Neural cell (in vitro differentiated cells): ENCODE measurements around the gene FAS. TPM values are rescaled to one million over a fixed set of nuclear protein-coding genes. Genes with fewer than 3 reads are reported as not detected.

Source experiments
- H2AFZ ChIP-seq: fragments of 200-600, 300-800 bp; sonication (generic), shearing (Covaris generic); 2 replicates; pipeline ENCODE4 v1.6.0; 2014; ENCODE audit warnings: low read depth, mild to moderate bottlenecking, antibody characterized with exemption, low read length, moderate library complexity
- H3F3A ChIP-seq: fragments of 200-600 bp; shearing (Covaris generic); 2 replicates; pipeline ENCODE4 v1.6.1; 2016; ENCODE audit warnings: mild to moderate bottlenecking, moderate library complexity, mixed read lengths, antibody characterized with exemption, low read length; ENCODE audit not compliant: insufficient read depth, poor library complexity, severe bottlenecking
- H3K27ac ChIP-seq: fragments of 200-600, 300-800 bp; sonication (generic), shearing (Covaris generic); 2 replicates; pipeline ENCODE4 v1.5.1; 2014; ENCODE audit warnings: mild to moderate bottlenecking, low read length, moderate library complexity
- H3K27me3 ChIP-seq: fragments of 300-800, 200-600 bp; sonication (generic), shearing (Covaris generic); 2 replicates; pipeline ENCODE4 v1.6.0; 2014; ENCODE audit warnings: mild to moderate bottlenecking, low read depth, low read length, moderate library complexity; ENCODE audit not compliant: insufficient read depth
- H3K36me3 ChIP-seq: fragments of 300-800, 200-600 bp; sonication (generic), shearing (Covaris generic); 2 replicates; pipeline ENCODE4 v1.5.1; 2014; ENCODE audit warnings: mild to moderate bottlenecking, antibody characterized with exemption, low read length, moderate library complexity; ENCODE audit not compliant: insufficient read depth
- H3K4me2 ChIP-seq: fragments of 300-800, 200-600 bp; sonication (generic), shearing (Covaris generic); 2 replicates; pipeline ENCODE4 v1.6.0; 2014; ENCODE audit warnings: mild to moderate bottlenecking, low read length
- H3K4me3 ChIP-seq: fragments of 300-800, 200-600 bp; sonication (generic), shearing (Covaris generic); 2 replicates; pipeline ENCODE4 v1.5.1; 2014; ENCODE audit warnings: mild to moderate bottlenecking, low read length, moderate library complexity
- H3K79me2 ChIP-seq: fragments of 200-600 bp; shearing (Covaris generic); replicated peaks from 2 replicates; pipeline ENCODE4 v1.6.0; 2014; ENCODE audit warnings: mild to moderate bottlenecking, low read length, moderate library complexity; ENCODE audit not compliant: insufficient read depth
- H3K9ac ChIP-seq: fragments of 300-800, 200-600 bp; sonication (generic), shearing (Covaris generic); 2 replicates; pipeline ENCODE4 v1.6.1; 2016; ENCODE audit warnings: mild to moderate bottlenecking, low read length, mixed read lengths
- H3K9me2 ChIP-seq: fragments of 200-600 bp; shearing (Covaris generic); 2 replicates; pipeline ENCODE4 v1.6.1; 2016; ENCODE audit warnings: mild to moderate bottlenecking, low read length, mixed read lengths; ENCODE audit not compliant: insufficient read depth
- H3K9me3 ChIP-seq: fragments of 200-600, 300-800 bp; sonication (generic), shearing (Covaris generic); 2 replicates; pipeline ENCODE4 v1.6.1; 2016; ENCODE audit warnings: mild to moderate bottlenecking, mixed run types, low read length, moderate library complexity, mixed read lengths
- H4K20me1 ChIP-seq: fragments of 200-600 bp; shearing (Covaris generic); 2 replicates; pipeline ENCODE4 v1.6.1; 2016; ENCODE audit warnings: mild to moderate bottlenecking, mixed run types; ENCODE audit not compliant: insufficient read depth
- EP300 ChIP-seq: fragments of 450-650 bp; conservative IDR thresholded peaks from 2 replicates; pipeline ENCODE4 v1.6.1; 2014; ENCODE audit warnings: antibody characterized with exemption, mild to moderate bottlenecking, moderate library complexity; ENCODE audit not compliant: poor library complexity, severe bottlenecking
- EZH2 ChIP-seq: fragments of 200-600, 300-800 bp; shearing (Covaris generic), sonication (generic); IDR thresholded peaks from 2 replicates; pipeline ENCODE4 v1.6.1; 2014; ENCODE audit warnings: antibody characterized with exemption, low read length, borderline replicate concordance, mild to moderate bottlenecking; ENCODE audit not compliant: insufficient read depth, poor library complexity, severe bottlenecking
- MXI1 ChIP-seq: fragments of 450-650 bp; conservative IDR thresholded peaks from 2 replicates; pipeline ENCODE4 v1.6.1; 2014; ENCODE audit warnings: antibody characterized with exemption, mild to moderate bottlenecking; ENCODE audit not compliant: poor library complexity, severe bottlenecking
- POLR2AphosphoS5 ChIP-seq: IDR thresholded peaks from 2 replicates; pipeline ENCODE4 v1.6.1; 2012
- RAD21 ChIP-seq: fragments of 450-650 bp; conservative IDR thresholded peaks from 2 replicates; pipeline ENCODE4 v1.6.1; 2014; ENCODE audit warnings: antibody characterized with exemption, mild to moderate bottlenecking, moderate library complexity
- REST ChIP-seq: IDR thresholded peaks from 2 replicates; pipeline ENCODE4 v1.6.1; 2012; ENCODE audit warnings: borderline replicate concordance
- SMC3 ChIP-seq: fragments of 450-650 bp; conservative IDR thresholded peaks from 2 replicates; pipeline ENCODE4 v1.6.1; 2014; ENCODE audit warnings: antibody characterized with exemption, mild to moderate bottlenecking, moderate library complexity; ENCODE audit not compliant: poor library complexity
- TAF1 ChIP-seq: IDR thresholded peaks from 2 replicates; pipeline ENCODE4 v1.6.1; 2012; ENCODE audit warnings: low read depth
- polyA plus RNA-seq: library from polyadenylated mRNA; depleted of rRNA; stranded (reverse); fragments of >200 nt; gene quantifications from 2 replicates; pipeline ENCODE4 v1.2.3, GENCODE V29; 2014
- TF ChIP-seq, protein P1 (sequence below): fragments of 450-650 bp; IDR thresholded peaks from 2 replicates; pipeline ENCODE4 v1.5.1; 2014; ENCODE audit warnings: antibody characterized with exemption, mild to moderate bottlenecking, moderate library complexity; ENCODE audit not compliant: poor library complexity, severe bottlenecking

The FAS gene
- polyA plus RNA-seq, 1 donor from 2014 or later, result 2.5 TPM

- Histone ChIP-seq H3K9me3 (no peaks in the 10 kb centered on the region), H2AFZ (no peak overlapping the region), H3K27me3 (no peaks in the 10 kb centered on the region), H3K4me3 (no peak overlapping the region), H3K79me2 (no peaks in the 10 kb centered on the region), H3K36me3 (no peaks in the 10 kb centered on the region), H3K9me2 (no peaks in the 10 kb centered on the region), H4K20me1 (no peaks in the 10 kb centered on the region), H3F3A (no peaks in the 10 kb centered on the region), H3K4me2 (no peak overlapping the region), H3K27ac (no peak overlapping the region), H3K9ac (no peak overlapping the region)
- no peak for TF ChIP-seq SMC3
- TF ChIP-seq, protein P1, sequence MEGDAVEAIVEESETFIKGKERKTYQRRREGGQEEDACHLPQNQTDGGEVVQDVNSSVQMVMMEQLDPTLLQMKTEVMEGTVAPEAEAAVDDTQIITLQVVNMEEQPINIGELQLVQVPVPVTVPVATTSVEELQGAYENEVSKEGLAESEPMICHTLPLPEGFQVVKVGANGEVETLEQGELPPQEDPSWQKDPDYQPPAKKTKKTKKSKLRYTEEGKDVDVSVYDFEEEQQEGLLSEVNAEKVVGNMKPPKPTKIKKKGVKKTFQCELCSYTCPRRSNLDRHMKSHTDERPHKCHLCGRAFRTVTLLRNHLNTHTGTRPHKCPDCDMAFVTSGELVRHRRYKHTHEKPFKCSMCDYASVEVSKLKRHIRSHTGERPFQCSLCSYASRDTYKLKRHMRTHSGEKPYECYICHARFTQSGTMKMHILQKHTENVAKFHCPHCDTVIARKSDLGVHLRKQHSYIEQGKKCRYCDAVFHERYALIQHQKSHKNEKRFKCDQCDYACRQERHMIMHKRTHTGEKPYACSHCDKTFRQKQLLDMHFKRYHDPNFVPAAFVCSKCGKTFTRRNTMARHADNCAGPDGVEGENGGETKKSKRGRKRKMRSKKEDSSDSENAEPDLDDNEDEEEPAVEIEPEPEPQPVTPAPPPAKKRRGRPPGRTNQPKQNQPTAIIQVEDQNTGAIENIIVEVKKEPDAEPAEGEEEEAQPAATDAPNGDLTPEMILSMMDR, result no peak
- TF ChIP-seq EZH2, result no peak
- TF ChIP-seq RAD21, result no peak
- no peak for TF ChIP-seq MXI1
- no peak for TF ChIP-seq TAF1
- TF ChIP-seq REST, result no peak
- TF ChIP-seq POLR2AphosphoS5, result no peak
- no peak for TF ChIP-seq EP300
Measured at GRCh38 chr10:88968391-88968790, 22.2 kb upstream of the FAS start.

- no peaks in the 10 kb centered on the region for H3K36me3 ChIP-seq
- no peaks in the 10 kb centered on the region for H4K20me1 ChIP-seq
- H3F3A ChIP-seq, result no peaks in the 10 kb centered on the region
- no peaks in the 10 kb centered on the region for H3K9me2 ChIP-seq
- H3K79me2 ChIP-seq, result no peaks in the 10 kb centered on the region
- TF ChIP-seq SMC3 (no peak), EP300 (no peak), POLR2AphosphoS5 (no peak), EZH2 (no peak), MXI1 (no peak), RAD21 (no peak), REST (no peak), TAF1 (no peak)
- TF ChIP-seq, protein P1, result no peak
- no peak overlapping the region for H3K9ac ChIP-seq
- H3K4me2 ChIP-seq, result no peak overlapping the region
- no peak overlapping the region for H2AFZ ChIP-seq
- no peaks in the 10 kb centered on the region for H3K9me3 ChIP-seq
- H3K27me3 ChIP-seq, result no peaks in the 10 kb centered on the region
- no peak overlapping the region for H3K4me3 ChIP-seq
- no peak overlapping the region for H3K27ac ChIP-seq
Measured at GRCh38 chr10:88971221-88972061, 19.2 kb upstream of the FAS start.
